GDM1 (cell line): ENCODE measurements around the gene RAB11FIP5.
"Not testable (repeated sequence)": the region's sequence is repeated elsewhere in the genome, so short reads cannot be mapped to it uniquely, and the experiment has no call there.

ENCODE experiments used
- DNase-seq: peaks from one replicate; lab custom pipeline; 2025; lab: John Stamatoyannopoulos, UW

The RAB11FIP5 gene, protein sequence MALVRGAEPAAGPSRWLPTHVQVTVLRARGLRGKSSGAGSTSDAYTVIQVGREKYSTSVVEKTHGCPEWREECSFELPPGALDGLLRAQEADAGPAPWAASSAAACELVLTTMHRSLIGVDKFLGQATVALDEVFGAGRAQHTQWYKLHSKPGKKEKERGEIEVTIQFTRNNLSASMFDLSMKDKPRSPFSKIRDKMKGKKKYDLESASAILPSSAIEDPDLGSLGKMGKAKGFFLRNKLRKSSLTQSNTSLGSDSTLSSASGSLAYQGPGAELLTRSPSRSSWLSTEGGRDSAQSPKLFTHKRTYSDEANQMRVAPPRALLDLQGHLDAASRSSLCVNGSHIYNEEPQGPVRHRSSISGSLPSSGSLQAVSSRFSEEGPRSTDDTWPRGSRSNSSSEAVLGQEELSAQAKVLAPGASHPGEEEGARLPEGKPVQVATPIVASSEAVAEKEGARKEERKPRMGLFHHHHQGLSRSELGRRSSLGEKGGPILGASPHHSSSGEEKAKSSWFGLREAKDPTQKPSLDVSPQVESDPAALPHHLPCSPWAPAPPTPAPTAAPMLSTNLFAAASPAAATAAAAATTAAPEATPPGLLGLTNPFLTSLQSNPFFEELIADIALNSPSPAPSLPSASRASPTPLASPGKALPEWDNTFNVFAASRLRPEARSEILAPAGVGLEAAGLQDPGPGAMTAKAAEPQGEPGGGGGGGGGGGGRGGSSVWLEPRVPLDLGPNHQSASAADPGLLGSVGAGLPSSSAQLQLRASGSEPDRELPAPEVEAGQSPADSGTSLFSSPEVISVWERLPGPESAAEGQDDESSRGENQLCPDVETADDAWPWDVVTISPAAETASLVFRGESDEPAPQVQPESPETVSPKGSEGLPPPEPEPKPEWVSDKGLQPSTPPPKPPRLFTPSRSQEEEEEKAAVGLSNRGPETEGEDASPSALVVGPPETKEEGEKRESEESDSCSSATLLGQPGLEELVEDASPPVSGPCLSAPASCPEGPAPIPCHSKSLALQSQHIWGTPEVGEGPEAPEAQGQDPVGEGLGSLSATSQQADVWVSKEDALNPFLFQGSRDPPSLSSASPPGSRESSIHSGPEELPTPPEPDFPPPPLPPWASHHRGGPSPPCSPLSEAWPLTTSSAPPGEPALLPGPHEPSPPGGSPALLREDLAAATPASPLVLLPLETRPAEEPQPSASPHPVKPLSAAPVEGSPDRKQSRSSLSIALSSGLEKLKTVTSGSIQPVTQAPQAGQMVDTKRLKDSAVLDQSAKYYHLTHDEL (N-terminal part only)

DNA sequence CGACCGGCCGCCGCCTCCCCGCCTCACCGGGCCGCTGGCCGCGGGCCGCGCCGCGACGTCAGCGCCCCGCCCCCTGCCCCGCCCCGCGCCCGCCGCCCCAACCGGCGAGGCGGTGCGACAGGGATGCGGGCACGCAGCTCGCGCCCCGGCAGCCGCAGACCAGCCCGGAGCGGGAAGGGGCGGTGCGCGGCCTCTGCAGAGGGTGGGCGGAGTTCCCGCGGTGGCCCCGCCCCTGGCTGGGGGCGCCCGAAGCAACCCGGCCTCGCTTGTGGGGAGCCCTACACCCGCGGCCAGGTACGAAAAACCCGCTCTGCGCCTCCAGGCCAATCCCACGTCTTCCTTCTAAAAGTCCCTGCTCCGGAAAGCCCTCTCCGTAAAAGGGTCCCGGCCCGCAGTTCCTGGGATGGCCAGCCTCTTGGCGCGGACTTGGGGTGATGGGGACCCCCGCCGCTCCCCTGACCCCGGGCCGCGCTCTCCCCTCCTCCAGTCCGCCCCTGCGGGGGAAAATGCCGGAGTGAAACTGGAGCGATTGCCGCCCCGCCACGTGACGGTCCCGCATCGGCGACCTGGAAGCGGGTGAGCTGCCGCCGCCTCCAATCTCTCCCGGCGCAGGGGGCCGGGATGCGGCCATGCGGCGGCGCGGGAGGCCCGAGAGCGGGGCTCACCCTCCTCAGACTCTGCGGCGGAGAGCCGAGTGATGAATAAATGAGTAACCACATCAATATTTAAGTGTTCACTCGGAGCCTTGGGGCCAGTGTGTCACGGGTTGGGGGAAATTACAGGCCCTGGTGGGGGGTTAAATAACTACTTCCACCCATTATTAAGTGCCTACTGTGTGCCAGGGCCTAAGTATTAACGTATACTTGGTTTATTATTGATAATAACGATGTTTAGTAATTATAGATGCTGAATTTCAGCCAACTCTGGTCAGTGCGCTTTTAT, at the start of gene RAB11FIP5:
Gene RAB11FIP5, minus strand, starts transcription at position 36 of the 942 bp plus-strand sequence. CDS start 171 bp downstream, outside the sequence.
- DNase-seq: no peak

DNA sequence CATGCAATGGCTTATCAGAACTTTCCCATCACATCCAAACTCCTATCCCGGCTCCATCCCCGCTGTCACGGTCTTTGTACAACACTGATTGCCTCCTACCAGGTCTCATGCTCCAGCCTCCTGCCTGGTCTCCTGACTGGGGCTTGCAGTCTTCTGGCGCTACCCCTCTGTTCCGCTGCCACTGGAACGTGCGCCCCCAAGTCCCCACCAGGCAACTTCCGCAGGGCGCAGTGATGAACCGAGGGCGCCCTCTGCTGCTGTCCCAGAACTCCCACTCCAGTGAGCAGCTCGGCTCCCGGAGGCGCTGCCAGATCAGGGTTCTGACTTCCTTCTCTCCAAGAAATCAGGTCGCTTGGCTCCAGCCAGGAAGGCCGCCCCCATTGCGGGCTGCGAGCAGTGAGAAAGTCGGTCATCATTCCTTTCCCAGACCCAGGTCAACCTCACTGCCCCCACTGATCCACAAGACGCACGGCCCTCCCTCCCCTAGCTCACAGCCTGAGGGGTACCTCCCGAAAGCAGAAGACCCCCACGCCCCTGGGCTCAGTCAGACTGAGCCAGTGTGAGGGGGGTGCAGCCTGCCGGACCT, 43.9 kb upstream of the RAB11FIP5 start:
- peak; percentile 42 for DNase-seq

DNA sequence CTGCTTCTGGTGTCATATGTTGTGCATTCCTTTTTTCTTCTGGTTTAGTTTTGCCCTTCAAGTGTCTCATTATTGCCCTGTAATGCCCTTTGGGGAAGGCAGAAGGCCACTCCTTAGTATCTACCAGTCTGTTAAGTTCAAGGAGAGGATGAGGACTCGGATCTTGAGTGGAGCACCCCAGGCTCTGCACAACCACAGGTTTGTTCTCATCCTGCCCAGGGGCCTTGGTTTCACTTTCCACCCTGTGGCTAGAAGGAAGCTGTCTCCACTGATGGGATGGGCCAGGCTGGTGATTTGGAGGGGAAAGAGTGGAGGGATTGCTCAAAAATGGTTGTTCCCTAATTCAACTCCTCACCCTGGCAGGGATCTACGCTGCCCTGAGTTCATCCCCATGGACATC, 30.2 kb upstream of the RAB11FIP5 start:
- DNase-seq: no peak

DNA sequence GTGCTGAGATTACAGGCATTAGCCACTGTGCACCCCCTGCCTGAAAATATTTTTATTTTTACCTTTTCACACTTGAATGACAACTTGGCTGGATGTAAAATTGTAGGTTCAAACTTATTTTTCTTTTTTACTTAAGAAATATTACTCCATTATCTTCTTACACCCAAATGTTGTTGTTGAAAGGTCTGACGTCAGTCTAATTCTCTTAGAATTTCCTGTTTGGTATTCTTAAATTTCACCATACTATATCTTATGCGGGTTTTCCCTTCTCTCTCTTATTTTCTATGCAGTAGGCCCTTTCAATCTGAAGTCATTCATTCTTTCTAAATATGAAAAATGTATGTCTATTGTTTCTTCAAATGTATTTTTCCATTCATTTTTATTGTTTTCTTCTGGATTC, 29.1 kb upstream of the RAB11FIP5 start:
- DNase-seq: no peak

DNA sequence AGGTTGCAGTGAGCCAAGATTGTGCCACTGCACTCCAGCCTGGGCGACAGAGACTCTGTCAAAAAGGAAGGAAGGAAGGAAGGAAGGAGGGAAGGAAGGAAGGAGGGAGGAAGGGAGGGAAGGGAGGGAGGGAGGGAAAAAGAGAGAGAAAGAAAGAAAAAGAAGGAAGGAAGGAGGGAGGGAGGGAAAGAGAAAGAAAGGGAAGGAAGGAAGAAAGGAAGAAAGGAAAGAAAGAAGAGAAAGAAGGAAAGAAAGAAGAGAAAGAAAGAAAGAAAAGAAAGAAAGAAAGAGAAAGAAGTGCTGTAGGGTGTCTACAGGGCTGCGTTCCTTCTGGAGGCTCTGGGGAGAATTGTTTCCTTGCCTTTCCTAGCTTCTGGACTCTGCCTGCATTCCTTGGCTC, 22.5 kb upstream of the RAB11FIP5 start:
- no peak for DNase-seq

DNA sequence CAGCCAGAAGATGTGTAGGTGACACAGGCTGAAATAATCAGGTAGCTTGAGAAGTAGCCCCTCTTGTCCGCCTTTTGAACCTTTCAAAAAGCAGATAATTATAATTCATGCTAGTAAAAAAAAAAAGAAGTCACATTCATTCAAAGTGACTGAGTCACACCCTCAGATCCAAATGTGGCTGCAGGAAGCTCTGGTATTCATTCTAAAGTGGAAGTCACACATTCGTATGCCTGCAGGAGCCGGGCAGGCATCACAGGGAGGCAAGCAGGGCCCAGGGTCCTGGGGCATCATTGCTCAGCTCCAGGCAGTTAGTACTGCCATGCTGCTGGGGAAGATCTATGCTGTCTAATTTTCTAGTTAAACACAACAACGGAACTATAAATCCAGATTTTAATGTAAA, 21.7 kb upstream of the RAB11FIP5 start:
- DNase-seq: no peak

DNA sequence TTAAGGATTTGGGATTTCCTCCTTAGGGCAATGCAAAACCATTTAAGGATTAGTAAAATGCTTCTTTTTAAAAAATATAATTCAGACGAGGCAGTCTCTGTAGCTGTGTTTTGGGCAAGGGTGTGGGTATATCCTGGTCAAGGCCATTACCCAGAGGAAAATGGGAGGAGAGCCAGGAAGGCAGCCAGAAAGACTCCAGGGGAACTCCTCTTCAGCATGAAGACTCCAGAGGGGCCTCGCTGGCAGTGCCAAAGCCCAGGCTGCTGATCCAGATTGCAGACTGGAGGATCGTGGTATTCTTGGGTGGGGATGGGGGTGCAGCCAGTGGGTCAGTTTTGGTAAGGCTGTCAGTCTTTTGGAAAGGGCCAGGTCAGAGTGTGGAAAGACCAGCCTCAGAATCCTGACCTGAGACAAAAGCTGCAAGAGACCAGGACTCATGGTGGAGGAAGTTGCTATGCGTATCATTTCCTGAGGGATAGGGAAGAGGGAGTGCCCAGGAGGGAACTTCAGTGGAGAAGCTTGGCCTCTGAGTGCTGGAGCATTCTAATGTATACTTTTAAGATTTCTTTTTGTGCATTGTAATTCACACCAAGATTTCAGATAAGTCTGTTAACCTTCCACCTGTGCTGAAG, 20.9 kb upstream of the RAB11FIP5 start:
- no peak for DNase-seq

DNA sequence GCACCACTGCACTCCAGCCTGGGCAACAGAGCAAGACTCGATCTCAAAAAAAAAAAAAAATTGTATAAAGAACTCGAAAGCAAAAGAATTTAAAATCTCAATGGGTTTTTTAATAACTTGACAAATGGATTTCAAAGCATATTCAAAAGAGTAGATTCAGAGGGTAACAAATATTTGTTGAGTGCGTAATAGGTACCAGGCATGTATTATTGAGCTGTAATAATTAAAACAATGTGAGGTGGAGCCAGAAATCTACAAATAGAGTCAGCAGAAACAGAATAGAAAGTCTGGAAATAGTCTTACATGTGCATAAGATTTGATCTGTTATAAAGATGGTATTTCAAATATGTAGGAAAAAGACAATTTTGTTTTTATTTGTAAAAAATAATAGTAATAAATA, 19.1 kb upstream of the RAB11FIP5 start:
- DNase-seq: no peak

DNA sequence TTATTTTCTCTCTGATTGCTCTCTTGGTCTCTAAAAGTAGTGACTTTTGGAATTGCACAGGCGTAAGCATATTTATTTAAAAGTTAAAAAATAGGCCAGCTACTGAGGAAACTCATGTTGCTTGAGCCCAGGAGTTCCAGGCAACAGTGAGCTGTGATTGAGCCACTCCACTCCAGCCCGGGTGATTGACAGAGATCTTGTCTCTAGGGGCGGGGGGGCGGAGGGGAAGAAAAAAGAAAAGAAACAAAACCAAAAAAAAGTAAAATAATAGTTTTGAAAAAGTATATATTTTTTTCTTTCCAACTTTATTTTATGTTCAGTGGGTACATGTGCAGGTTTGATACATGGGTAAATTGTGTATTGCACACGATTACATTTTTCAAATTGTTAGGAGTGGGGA, 18.0 kb upstream of the RAB11FIP5 start:
- no peak for DNase-seq

DNA sequence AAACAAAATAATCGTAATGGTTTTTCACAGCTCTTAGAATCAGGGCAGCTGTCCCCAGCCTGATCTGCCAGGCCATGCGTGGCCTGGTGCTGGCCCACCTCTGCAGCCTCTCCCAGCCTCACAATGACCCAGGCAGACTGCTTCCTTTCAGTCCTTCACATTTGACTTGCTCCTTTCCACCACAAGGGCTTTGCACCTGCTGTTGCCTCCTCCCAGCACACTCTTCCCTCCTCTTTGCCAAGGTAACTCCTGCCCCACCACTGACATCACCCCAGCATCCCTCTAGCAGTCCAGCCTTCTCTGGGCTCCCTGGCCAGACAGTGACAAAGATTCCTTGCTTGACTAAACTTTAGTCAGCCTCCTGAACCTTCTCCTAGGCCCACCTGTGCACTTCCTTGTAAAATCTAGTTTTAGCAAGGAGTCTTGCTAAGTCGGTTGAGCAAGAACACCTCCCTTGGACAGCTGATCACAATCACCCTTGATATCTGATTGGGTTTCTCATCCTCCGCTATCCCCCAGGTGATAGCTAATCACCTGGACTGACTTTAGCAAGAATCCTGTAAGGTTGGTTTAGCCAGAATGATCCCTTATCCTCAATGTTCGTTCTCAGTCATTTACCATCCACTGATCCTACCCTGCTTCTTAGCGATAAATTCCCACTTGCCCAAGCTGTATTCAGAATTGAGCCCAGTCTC, 16.2 kb upstream of the RAB11FIP5 start:
- no peak for DNase-seq

DNA sequence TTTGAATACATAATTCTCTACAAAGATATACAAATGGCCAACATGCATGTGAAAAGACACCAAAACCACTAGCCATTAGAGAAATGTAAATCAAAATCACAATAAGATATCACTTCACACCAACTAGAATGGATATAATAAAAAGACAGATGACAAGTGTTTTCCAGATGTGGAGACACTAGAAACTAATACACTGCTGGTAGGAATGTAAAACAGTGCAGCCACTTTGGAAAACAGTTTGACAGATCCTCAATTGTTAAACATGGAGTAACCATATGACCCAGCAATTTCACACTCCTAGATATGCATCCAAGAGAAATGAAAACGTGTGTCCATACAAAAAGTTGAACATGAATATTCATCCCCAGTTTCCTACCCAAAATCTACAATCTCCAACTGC, 9.8 kb upstream of the RAB11FIP5 start:
- no peak for DNase-seq

DNA sequence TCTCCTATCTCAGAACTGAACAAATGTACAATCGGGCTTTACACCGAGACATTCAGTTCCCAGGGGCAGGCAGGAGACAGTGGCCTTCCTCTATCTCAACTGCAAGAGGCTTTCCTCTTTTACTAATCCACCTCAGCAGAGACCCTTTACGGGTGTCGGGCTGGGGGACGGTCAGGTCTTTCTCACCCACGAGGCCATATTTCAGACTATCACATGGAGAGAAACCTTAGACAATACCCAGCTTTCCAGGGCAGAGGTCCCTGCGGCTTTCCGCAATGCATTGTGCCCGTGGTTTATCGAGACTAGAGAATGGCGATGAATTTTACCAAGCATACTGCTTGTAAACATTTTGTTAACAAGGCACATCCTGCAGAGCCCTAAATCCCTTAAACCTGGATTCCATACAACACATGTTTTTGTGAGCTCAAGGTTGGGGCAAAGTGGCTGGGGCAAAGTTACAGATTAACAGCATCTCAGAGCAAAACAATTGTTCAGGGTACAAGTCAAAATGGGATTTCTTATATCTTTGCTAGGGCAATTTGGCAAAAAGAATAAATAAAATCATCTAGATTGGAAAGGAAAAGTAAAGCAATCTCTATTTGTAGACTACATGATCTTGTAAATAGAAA, 7.0 kb upstream of the RAB11FIP5 start:
- DNase-seq: not testable (repeated sequence)

DNA sequence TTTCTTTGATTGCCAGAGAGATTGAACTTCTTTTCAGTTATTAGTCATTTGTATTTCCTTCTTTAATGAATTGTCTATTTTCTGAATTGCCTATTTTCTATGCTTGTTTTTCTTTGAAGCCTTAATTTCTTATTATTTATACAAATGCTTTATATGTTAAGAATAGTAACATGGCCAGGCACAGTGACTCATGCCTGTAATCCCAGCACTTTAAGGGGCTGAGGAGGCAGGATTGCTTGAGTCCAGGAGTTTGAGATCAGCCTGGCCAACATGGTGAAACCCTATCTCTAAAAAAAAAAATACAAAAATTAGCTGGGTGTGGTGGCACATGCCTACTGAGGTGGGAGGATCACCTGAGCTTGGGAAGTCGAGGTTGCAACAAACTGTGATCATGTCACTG, 4.7 kb upstream of the RAB11FIP5 start:
- no peak for DNase-seq

DNA sequence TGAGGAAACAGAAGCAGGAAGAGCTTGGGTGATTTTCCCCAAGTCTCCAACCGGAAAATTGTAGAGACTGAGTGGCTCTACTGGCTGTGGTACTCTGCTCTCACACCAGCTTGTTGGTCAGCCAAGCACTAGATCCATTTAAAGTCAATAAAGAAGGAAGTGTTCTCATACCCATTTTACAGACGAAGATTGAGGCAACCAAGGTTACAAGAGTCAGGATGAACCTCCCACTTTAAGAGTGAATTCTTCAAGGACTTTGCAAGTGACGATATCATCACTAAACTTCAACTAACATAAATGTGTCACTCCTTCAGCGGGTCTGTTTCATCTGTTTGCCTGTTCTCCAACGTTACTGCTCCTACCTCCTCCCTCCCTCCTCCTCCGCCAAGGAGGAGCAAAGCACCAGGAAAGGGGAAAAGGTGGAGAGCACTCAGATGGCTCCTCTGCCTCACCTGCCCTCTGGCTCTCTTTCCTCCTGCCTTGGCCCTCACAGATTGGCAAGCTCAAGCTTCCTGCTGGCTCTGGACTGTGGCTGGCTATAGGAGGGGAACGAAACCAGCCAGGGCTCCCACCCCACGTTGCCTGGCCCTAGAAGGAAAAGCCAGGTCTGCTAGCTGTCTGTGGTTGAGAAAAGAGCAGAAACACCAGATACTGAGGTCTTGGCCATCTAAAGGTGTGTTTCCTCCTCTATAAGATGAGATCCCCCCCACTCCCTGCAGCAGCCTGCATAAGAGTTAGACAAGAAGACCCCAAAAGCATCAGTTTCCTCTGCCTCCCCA, 3.6 kb upstream of the RAB11FIP5 start:
- DNase-seq: no peak

DNA sequence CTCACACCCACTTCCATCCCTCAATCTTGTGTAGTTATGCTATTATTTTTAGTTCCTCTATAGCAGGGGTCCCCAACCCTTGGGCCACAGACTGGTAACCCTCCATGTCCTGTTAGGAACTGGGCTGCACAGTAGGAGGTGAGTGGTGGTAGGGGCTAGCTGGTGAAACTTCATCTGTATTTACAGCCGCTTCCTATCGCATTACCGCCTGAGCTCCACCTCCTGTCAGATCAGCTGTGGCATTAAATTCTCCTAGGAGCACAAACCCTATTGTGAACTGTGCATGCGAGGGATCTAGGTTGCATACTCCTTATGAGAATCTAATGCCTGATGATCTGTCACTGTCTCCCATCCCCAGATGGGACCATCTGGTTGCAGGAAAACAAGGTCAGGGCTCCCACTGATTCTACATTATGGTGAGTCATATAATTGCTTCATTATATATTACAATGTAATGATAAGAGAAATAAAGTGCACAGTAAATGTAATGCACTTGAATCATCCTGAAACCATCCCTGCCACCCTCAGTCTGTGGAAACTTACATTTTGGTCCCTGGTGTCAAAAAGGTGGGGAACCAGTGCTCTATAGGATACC, 1.6 kb upstream of the RAB11FIP5 start:
- DNase-seq: no peak

DNA sequence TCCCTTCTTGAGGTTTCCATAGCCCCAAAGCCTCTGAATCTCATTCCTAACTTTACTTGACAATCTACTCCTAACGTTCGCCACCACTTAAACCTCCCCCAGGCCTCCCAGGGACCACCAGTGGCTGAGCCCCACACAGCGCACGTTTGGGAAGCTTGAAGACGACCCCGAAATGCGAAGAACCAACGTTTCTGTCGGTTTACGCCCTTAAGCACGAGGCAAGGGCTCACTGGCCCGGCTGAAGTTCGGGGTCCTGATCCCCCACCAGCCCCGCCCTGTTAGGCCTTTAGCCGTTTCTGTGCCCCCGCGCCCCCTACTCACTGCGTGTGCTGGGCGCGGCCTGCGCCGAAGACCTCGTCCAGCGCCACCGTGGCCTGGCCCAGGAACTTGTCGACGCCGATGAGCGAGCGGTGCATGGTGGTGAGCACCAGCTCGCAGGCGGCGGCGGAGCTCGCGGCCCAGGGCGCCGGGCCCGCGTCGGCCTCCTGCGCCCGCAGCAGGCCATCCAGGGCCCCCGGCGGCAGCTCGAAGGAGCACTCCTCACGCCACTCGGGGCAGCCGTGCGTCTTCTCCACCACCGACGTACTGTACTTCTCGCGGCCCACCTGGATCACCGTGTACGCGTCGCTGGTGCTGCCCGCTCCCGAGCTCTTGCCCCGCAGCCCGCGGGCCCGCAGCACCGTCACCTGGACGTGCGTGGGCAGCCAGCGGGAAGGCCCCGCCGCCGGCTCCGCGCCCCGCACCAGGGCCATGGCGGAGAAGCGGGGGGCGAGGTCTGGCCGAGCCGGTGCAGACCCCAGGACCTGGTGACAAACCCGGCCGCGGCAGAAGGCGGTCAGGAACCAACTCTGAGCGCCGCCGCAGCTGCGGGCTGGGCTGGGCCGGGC, 479 bp downstream of the RAB11FIP5 start:
- no peak for DNase-seq
